Renal pelvis (tissue), 3 donors: ENCODE results near the gene ZNF766. TPM values are rescaled to one million over a fixed set of nuclear protein-coding genes. Genes with fewer than 3 reads are reported as not detected.

ENCODE experiments used
- polyA plus RNA-seq, 3 donors: library from polyadenylated mRNA; unstranded; fragments of 120-200 nt; gene quantifications; one replicate each; pipeline ENCODE4 v1.2.1, GENCODE V29; 2013; ENCODE audit not compliant: insufficient read length in 3 of 3

Gene ZNF766
- polyA plus RNA-seq, 3 donors: 16.9 to 23.5 (median 18.7) TPM

Other genes starting within 250 kb of the ZNF766 start
- gene ZNF614, start 241.2 kb upstream of the ZNF766 start, polyA plus RNA-seq: 10 to 100 TPM; 15.9 to 19.0 (median 17.6) TPM
- 10 to 100 TPM; 20.0 to 27.8 (median 24.1) TPM for gene ZNF432, start 220.7 kb upstream of the ZNF766 start, polyA plus RNA-seq
- gene ZNF841, start 173.8 kb upstream of the ZNF766 start, polyA plus RNA-seq: 10 to 100 TPM; 14.0 to 27.7 (median 23.6) TPM
- gene ZNF616, start 129.6 kb upstream of the ZNF766 start, polyA plus RNA-seq: 10 to 100 TPM; 18.0 to 19.9 (median 18.4) TPM
- gene ZNF836, start 98.0 kb upstream of the ZNF766 start, polyA plus RNA-seq: 10 to 100 TPM; 14.0 to 20.1 (median 18.9) TPM
- 100 to 1,000 TPM; 435 to 499 (median 492) TPM for gene PPP2R1A, start 79.5 kb upstream of the ZNF766 start, polyA plus RNA-seq
- gene ZNF480, start 27.6 kb downstream of the ZNF766 start, polyA plus RNA-seq: 10 to 100 TPM; 15.9 to 16.5 (median 16.4) TPM
- gene ZNF610, start 66.7 kb downstream of the ZNF766 start, polyA plus RNA-seq: 10 to 100 TPM; 11.2 to 13.4 (median 11.4) TPM
- 10 to 100 TPM; 20.1 to 30.0 (median 25.4) TPM for gene ZNF880, start 100.3 kb downstream of the ZNF766 start, polyA plus RNA-seq
- 10 to 100 TPM; 28.0 to 62.6 (median 51.5) TPM for gene ZNF528, start 128.3 kb downstream of the ZNF766 start, polyA plus RNA-seq
- 1 to 10 TPM in 1 of 3 donors, under 1 TPM in 2; 0.27 to 1.2 (median 0.43) TPM for gene ZNF534, start 159.6 kb downstream of the ZNF766 start, polyA plus RNA-seq
- gene ZNF578, start 184.0 kb downstream of the ZNF766 start, polyA plus RNA-seq: 1 to 10 TPM; 5.6 to 8.6 (median 5.7) TPM